Epithelial cell of proximal tubule (primary cell): ENCODE results near the gene UBXN1. TPM values are rescaled to one million over a fixed set of nuclear protein-coding genes. Genes with fewer than 3 reads are reported as not detected.
"Not testable (repeated sequence)": the region's sequence is repeated elsewhere in the genome, so short reads cannot be mapped to it uniquely, and the experiment has no call there.

Experiments used
- DNase-seq: peaks from one replicate; pipeline ENCODE4 v3.0.0-alpha.2; 2011; ENCODE audit warnings: low read depth
- H3K4me3 ChIP-seq: 2 replicates; pipeline ENCODE4 v1.5.1; 2011; ENCODE audit warnings: low read depth, mild to moderate bottlenecking, low read length
- CTCF ChIP-seq: conservative IDR thresholded peaks from 2 replicates; pipeline ENCODE4 v1.5.1; 2012; ENCODE audit warnings: low read depth, mild to moderate bottlenecking, low read length
- total RNA-seq: library from RNA; depleted of rRNA; stranded (reverse); fragments of >200 nt; gene quantifications from 2 replicates; pipeline ENCODE4 v1.2.3, GENCODE V29; 2015

UBXN1 gene
- total RNA-seq, 1 donor from 2014 or later = 235 TPM

GRCh38 chr11:62708793-62709192 is 29.9 kb upstream of the UBXN1 start:
- no peak for DNase-seq
- TF ChIP-seq CTCF = no peak
- H3K4me3 ChIP-seq = peak overlapping the region; percentile 62

GRCh38 chr11:62708392-62708791 is 29.5 kb upstream of the UBXN1 start:
- DNase-seq = no peak
- no peak for TF ChIP-seq CTCF
- peak overlapping the region; percentile 62 for H3K4me3 ChIP-seq

GRCh38 chr11:62707277-62707861 is 28.5 kb upstream of the UBXN1 start, which contains the start of the genes BSCL2 and GNG3:
Gene BSCL2, minus strand, starts transcription at chr11:62707424. Its CDS starts 229 bp downstream, at chr11:62707195.
Gene GNG3, plus strand, starts transcription at chr11:62707676. Its CDS starts 620 bp downstream, at chr11:62708296.
- no peak for DNase-seq
- no peak for TF ChIP-seq CTCF
- peak within 1 kb of the TSS; percentile 77 for H3K4me3 ChIP-seq

GRCh38 chr11:62706850-62707247 is 28.0 kb upstream of the UBXN1 start:
- peak overlapping the region; percentile 77 for H3K4me3 ChIP-seq
- no peak for TF ChIP-seq CTCF
- DNase-seq = no peak

GRCh38 chr11:62705880-62706849 is 27.3 kb upstream of the UBXN1 start:
- H3K4me3 ChIP-seq = peak overlapping the region; percentile 77
- no peak for DNase-seq
- no peak for TF ChIP-seq CTCF

- TF ChIP-seq CTCF = peak; percentile 20
- no peak for DNase-seq
- H3K4me3 ChIP-seq = peak overlapping the region; percentile 77
These were observed 26.5 kb upstream of the UBXN1 start for GRCh38 chr11:62705413-62705812.

- DNase-seq = not testable (repeated sequence)
These were observed 25.0 kb upstream of the UBXN1 start for GRCh38 chr11:62703921-62704320.

More at GRCh38 chr11:62703921-62704320, 25.0 kb upstream of the UBXN1 start:
- not testable (repeated sequence) for H3K4me3 ChIP-seq
